ENCODE data around the gene ERCC2. TPM values are rescaled to one million over a fixed set of nuclear protein-coding genes. Genes with fewer than 3 reads are reported as not detected.
A peak's percentile ranks its signal among the peaks of the same experiment; 100 is the strongest.

The ERCC2 gene
- total and polyA plus RNA-seq, 2 experiments from 2014 or later: 33.3 to 81.1 TPM

DNA sequence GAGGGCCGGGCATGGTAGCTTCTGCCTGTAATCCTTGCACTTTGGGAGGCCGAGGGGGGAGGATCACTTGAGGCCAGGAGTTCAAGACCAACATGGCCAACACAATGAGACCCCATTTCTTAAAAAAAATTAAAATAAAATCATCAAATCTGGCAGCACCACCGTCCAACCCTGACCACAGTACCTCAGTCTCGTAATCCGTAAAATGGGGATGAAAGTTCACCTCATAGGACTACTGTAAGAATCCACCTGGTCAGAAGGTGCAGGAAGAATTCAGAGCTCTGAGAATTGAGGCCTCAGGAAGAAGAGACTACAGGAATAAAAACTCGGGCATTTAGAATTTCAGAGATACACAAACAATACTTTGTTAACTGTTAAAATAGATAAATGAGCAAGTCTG is 31.4 kb upstream of the ERCC2 start:
- ATAC-seq (no peak), DNase-seq (ENCODE audit: low spot score) (no peak)
- H4K20me1 ChIP-seq (replicated peaks; ENCODE audit: insufficient read depth): peaks cover 25% of the 10 kb centered on the region
- no peak overlapping the region for H3K27ac ChIP-seq (ENCODE audit: low read depth)
- Mint-ChIP-seq H3K27me3 (ENCODE audit: insufficient read depth, low read depth, poor library complexity) (peaks cover 49% of the 10 kb centered on the region), H3K9me3 (peaks cover 3% of the 10 kb centered on the region; the same call in 2 of the 3 replicates), H3K4me1 (peaks cover 24% of the 10 kb centered on the region), H3K4me3 (peak overlapping the region; percentile 55; the same call in 1 of the 3 replicates), H3K36me3 (ENCODE audit: low read depth) (peaks cover 2% of the 10 kb centered on the region; the same call in 1 of the 3 replicates), H3K27ac (no peak overlapping the region)
- TF ChIP-seq, protein P1, sequence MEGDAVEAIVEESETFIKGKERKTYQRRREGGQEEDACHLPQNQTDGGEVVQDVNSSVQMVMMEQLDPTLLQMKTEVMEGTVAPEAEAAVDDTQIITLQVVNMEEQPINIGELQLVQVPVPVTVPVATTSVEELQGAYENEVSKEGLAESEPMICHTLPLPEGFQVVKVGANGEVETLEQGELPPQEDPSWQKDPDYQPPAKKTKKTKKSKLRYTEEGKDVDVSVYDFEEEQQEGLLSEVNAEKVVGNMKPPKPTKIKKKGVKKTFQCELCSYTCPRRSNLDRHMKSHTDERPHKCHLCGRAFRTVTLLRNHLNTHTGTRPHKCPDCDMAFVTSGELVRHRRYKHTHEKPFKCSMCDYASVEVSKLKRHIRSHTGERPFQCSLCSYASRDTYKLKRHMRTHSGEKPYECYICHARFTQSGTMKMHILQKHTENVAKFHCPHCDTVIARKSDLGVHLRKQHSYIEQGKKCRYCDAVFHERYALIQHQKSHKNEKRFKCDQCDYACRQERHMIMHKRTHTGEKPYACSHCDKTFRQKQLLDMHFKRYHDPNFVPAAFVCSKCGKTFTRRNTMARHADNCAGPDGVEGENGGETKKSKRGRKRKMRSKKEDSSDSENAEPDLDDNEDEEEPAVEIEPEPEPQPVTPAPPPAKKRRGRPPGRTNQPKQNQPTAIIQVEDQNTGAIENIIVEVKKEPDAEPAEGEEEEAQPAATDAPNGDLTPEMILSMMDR (conservative IDR thresholded peaks at IDR 0.05; ENCODE audit: low read depth in 2 of 2): no peak
- TF ChIP-seq, protein P2, sequence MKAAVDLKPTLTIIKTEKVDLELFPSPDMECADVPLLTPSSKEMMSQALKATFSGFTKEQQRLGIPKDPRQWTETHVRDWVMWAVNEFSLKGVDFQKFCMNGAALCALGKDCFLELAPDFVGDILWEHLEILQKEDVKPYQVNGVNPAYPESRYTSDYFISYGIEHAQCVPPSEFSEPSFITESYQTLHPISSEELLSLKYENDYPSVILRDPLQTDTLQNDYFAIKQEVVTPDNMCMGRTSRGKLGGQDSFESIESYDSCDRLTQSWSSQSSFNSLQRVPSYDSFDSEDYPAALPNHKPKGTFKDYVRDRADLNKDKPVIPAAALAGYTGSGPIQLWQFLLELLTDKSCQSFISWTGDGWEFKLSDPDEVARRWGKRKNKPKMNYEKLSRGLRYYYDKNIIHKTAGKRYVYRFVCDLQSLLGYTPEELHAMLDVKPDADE (IDR thresholded peaks at IDR 0.05): no peak
- TF ChIP-seq CREB1 (CRISPR knock-in tag; IDR thresholded peaks at IDR 0.05; ENCODE audit: low read depth) (no peak), JUNB (IDR thresholded peaks at IDR 0.05; ENCODE audit: unreplicated experiment) (no peak), EZH2phosphoT487 (IDR thresholded peaks at IDR 0.05; ENCODE audit: unreplicated experiment) (no peak), STAT1 (IDR thresholded peaks at IDR 0.05; ENCODE audit: unreplicated experiment) (no peak)
- TF ChIP-seq, protein P3, sequence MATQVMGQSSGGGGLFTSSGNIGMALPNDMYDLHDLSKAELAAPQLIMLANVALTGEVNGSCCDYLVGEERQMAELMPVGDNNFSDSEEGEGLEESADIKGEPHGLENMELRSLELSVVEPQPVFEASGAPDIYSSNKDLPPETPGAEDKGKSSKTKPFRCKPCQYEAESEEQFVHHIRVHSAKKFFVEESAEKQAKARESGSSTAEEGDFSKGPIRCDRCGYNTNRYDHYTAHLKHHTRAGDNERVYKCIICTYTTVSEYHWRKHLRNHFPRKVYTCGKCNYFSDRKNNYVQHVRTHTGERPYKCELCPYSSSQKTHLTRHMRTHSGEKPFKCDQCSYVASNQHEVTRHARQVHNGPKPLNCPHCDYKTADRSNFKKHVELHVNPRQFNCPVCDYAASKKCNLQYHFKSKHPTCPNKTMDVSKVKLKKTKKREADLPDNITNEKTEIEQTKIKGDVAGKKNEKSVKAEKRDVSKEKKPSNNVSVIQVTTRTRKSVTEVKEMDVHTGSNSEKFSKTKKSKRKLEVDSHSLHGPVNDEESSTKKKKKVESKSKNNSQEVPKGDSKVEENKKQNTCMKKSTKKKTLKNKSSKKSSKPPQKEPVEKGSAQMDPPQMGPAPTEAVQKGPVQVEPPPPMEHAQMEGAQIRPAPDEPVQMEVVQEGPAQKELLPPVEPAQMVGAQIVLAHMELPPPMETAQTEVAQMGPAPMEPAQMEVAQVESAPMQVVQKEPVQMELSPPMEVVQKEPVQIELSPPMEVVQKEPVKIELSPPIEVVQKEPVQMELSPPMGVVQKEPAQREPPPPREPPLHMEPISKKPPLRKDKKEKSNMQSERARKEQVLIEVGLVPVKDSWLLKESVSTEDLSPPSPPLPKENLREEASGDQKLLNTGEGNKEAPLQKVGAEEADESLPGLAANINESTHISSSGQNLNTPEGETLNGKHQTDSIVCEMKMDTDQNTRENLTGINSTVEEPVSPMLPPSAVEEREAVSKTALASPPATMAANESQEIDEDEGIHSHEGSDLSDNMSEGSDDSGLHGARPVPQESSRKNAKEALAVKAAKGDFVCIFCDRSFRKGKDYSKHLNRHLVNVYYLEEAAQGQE (IDR thresholded peaks at IDR 0.05; ENCODE audit: unreplicated experiment): no peak
- H3K4me1 ChIP-seq (ENCODE audit: insufficient read depth): peaks cover 24% of the 10 kb centered on the region
- H3K79me2 ChIP-seq (replicated peaks; ENCODE audit: insufficient read depth): peaks cover under 1% of the 10 kb centered on the region; the same call in 1 of the 2 replicates
- peak overlapping the region; percentile 46; the same call in 1 of the 2 replicates for H3K4me3 ChIP-seq
- no peaks in the 10 kb centered on the region for H3K9me2 ChIP-seq (ENCODE audit: insufficient read depth)
- peaks cover 22% of the 10 kb centered on the region; the same call in 1 of the 2 replicates for H3F3A ChIP-seq (replicated peaks; ENCODE audit: low read depth)
- H3K4me2 ChIP-seq: peak overlapping the region; percentile 99
- no peaks in the 10 kb centered on the region for H3K36me3 ChIP-seq (ENCODE audit: insufficient read depth)
- H3K27me3 ChIP-seq (ENCODE audit: insufficient read depth): peaks cover 52% of the 10 kb centered on the region
- no peak overlapping the region for H2AFZ ChIP-seq

DNA sequence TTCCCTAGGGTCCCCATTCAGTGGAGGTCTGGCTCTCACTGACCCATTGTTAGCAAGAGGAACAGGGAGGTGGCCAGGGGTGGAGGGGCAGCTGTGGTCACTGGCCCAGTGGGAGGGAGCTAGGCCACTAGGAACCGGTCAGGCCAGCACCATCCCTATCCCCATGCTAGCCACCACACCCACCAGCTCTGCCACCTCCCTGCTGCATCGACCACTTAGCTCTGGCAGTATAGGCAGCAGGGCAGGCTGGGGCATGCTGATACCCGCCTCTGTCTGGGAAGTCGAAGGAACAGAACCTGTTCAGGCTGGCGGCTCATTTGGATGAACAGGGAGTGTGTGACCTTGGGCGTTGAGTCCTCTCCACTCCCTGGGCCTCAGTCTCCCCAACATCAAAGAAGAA is 29.8 kb upstream of the ERCC2 start:
- Mint-ChIP-seq H3K27ac (no peak overlapping the region), H3K36me3 (ENCODE audit: low read depth) (no peaks in the 10 kb centered on the region; the same call in 2 of the 3 replicates), H3K27me3 (ENCODE audit: insufficient read depth, low read depth, poor library complexity) (peaks cover 58% of the 10 kb centered on the region), H3K4me3 (no peak overlapping the region), H3K4me1 (peaks cover 24% of the 10 kb centered on the region), H3K9me3 (peaks cover 3% of the 10 kb centered on the region; the same call in 2 of the 3 replicates)
- Histone ChIP-seq H3K4me3 (no peak overlapping the region), H2AFZ (no peak overlapping the region), H3K4me2 (no peak overlapping the region), H3K9me2 (ENCODE audit: insufficient read depth) (no peaks in the 10 kb centered on the region), H3K27ac (ENCODE audit: low read depth) (no peak overlapping the region), H3K27me3 (ENCODE audit: insufficient read depth) (peaks cover 64% of the 10 kb centered on the region), H3K79me2 (replicated peaks; ENCODE audit: insufficient read depth) (no peaks in the 10 kb centered on the region; the same call in 1 of the 2 replicates), H3K4me1 (ENCODE audit: insufficient read depth) (peaks cover 24% of the 10 kb centered on the region), H4K20me1 (replicated peaks; ENCODE audit: insufficient read depth) (peaks cover 25% of the 10 kb centered on the region), H3F3A (replicated peaks; ENCODE audit: low read depth) (peaks cover 22% of the 10 kb centered on the region; the same call in 1 of the 2 replicates), H3K36me3 (ENCODE audit: insufficient read depth) (no peaks in the 10 kb centered on the region)
- no peak for DNase-seq (ENCODE audit: low spot score)
- ATAC-seq: no peak
- TF ChIP-seq JUNB (IDR thresholded peaks at IDR 0.05; ENCODE audit: unreplicated experiment) (no peak), POLR2AphosphoS5 (IDR thresholded peaks at IDR 0.05; ENCODE audit: low read depth) (no peak), EZH2phosphoT487 (IDR thresholded peaks at IDR 0.05; ENCODE audit: unreplicated experiment) (no peak), CREB1 (CRISPR knock-in tag; IDR thresholded peaks at IDR 0.05; ENCODE audit: low read depth) (no peak), STAT1 (IDR thresholded peaks at IDR 0.05; ENCODE audit: unreplicated experiment) (no peak)
- TF ChIP-seq, protein P1 (conservative IDR thresholded peaks at IDR 0.05; ENCODE audit: low read depth in 2 of 2): no peak

All from GM23338 (cell line).